ENCODE results near the gene HOXC4. TPM values are rescaled to one million over a fixed set of nuclear protein-coding genes. Genes with fewer than 3 reads are reported as not detected.

HOXC4 gene
- total and polyA plus RNA-seq, 10 of the 15 experiments (the other 5 are each of a cell fraction or from before 2014, with no cell fraction given): 1.0 to 11.4 (median 4.2) TPM

DNA sequence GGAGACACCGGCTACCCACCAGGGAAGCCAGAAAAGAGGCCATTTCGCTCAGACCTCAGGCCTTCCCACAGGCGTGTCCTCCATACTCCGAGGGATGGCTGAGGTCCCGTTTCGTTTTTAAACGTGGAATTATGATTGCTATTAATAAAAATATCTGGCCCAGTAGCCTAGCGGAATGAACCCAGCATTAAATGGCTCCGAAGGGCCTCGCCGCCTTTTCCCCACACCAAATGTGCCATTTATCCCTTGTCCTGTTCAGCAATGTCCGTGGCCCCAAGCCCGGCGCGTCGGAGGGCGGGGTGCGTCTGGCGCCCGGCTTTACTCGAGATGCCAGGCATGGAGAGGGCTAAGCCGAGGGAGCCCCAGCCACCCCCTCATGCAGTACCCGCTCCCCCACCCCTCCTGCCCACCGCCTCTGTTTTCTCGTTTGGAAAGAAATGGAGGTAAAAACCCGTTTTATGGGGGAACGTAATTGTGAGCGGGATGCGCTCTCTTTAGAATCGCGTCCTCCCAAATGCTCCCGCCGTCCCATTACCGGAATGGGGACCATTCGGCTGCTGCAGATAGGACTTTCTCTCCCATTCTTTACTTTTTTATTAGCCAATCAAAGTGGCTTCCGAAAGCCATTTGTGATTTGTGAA is 39.1 kb upstream of the HOXC4 start:
- no peak overlapping the region for H3K4me2 ChIP-seq (ENCODE audit: control insufficient read depth, insufficient read depth)
- in situ Hi-C loops (cut with MboI): no loop called here
- no TSS peak for BruUV-seq (replicated peaks)
- H3K27me3 ChIP-seq (replicated peaks in 1 of 2; ENCODE audit: control insufficient read depth in 2 of 2, insufficient read depth in 2 of 2, low read length in 1 of 2): peaks cover 17 to 35% of the 10 kb centered on the region in 2 experiments
- FAIRE-seq: no peak
- RAD21 ChIA-PET (ENCODE audit: unreplicated experiment): no interaction called here
- SMC1A ChIA-PET (ENCODE audit: uncharacterized antibody, unreplicated experiment): interaction anchor here (2.4 kb wide), 1 partner anchor 18 kb away, joined by 7 read pairs; the partner anchor contains the start of gene HOXC5
- TF ChIP-seq CEBPZ (IDR thresholded peaks at IDR 0.05; ENCODE audit: low read depth, low read length): no peak
- TF ChIP-seq, protein P1, sequence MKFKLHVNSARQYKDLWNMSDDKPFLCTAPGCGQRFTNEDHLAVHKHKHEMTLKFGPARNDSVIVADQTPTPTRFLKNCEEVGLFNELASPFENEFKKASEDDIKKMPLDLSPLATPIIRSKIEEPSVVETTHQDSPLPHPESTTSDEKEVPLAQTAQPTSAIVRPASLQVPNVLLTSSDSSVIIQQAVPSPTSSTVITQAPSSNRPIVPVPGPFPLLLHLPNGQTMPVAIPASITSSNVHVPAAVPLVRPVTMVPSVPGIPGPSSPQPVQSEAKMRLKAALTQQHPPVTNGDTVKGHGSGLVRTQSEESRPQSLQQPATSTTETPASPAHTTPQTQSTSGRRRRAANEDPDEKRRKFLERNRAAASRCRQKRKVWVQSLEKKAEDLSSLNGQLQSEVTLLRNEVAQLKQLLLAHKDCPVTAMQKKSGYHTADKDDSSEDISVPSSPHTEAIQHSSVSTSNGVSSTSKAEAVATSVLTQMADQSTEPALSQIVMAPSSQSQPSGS (IDR thresholded peaks at IDR 0.05; ENCODE audit: low read length): no peak
- TF ChIP-seq EZH2 (IDR thresholded peaks at IDR 0.05; ENCODE audit: borderline replicate concordance, control insufficient read depth, low read depth, low read length): peak; percentile 80; the same call in 1 of the 2 replicates
- TF ChIP-seq SUZ12 (IDR thresholded peaks at IDR 0.05; ENCODE audit: unreplicated experiment): peak; percentile 12
- no peak for TF ChIP-seq ZNF622 (IDR thresholded peaks at IDR 0.05)
- TF ChIP-seq SIX5 (IDR thresholded peaks at IDR 0.05; ENCODE audit: low read depth, low read length, severe bottlenecking): no peak
- no peak for TF ChIP-seq BCLAF1 (IDR thresholded peaks at IDR 0.05)
- TF ChIP-seq SIN3A (IDR thresholded peaks at IDR 0.05; ENCODE audit: low read depth, low read length): no peak
- no peaks in the 10 kb centered on the region for H3K79me2 ChIP-seq (ENCODE audit: control insufficient read depth, insufficient read depth, low read length)
- no peak overlapping the region for H2AFZ ChIP-seq (ENCODE audit: control insufficient read depth, low read depth, low read length)
- H3K4me3 ChIP-seq: no peak overlapping the region
- no peak overlapping the region for H3K9ac ChIP-seq (ENCODE audit: control insufficient read depth, insufficient read depth, low read length)
- POLR2A ChIA-PET: interaction anchor here (0.6 kb wide), 1 partner anchor 385 kb away, joined by 5 read pairs; no protein-coding TSS in a partner anchor
- H3K4me1 ChIP-seq (ENCODE audit: control insufficient read depth, insufficient read depth, low read length): peaks cover 10% of the 10 kb centered on the region; the same call in 1 of the 2 replicates
- intact Hi-C loops (cut with micrococcal nuclease; ENCODE audit: unreplicated experiment): no loop called here
- WGBS (ENCODE audit: insufficient coverage, insufficient replicate concordance, low lambda C conversion rate, missing lambda C conversion rate): 33% methylated on average over 36 of the region's 36 CpGs
- H3K9me3 ChIP-seq (replicated peaks; ENCODE audit: control insufficient read depth, insufficient read depth, low read length): no peaks in the 10 kb centered on the region
- CTCF ChIA-PET: interaction anchor here (3.5 to 3.8 kb wide), 2 partner anchors 7 to 187 kb away, joined by 18 to 27 read pairs; partner anchors contain the start of gene HOXC8
- DNase-seq (ENCODE audit: low read depth, low spot score): no peak
- H3K36me3 ChIP-seq (ENCODE audit: control insufficient read depth in 2 of 2, insufficient read depth in 2 of 2, low read length in 1 of 2): no peaks in the 10 kb centered on the region
- no peak for ATAC-seq
- no peak overlapping the region for H3K27ac ChIP-seq (ENCODE audit: control insufficient read depth, insufficient read depth)
- H4K20me1 ChIP-seq (ENCODE audit: control insufficient read depth, insufficient read depth): no peaks in the 10 kb centered on the region; the same call in 1 of the 2 replicates

All from GM12878 (cell line).